Stimulated activated CD8-positive, alpha-beta memory T cell treated with anti-CD3 and anti-CD28 coated beads, Interleukin-15, amount 100 ng/mL, for 1 hour (primary cell): ENCODE results near the gene RASAL3.
"Not testable (repeated sequence)": the region's sequence is repeated elsewhere in the genome, so short reads cannot be mapped to it uniquely, and the experiment has no call there.

ENCODE experiments used
- DNase-seq: peaks from one replicate; pipeline ENCODE4 v3.0.0-alpha.2; 2020; ENCODE audit warnings: low read depth

The RASAL3 gene

GRCh38 chr19:15473821-15474220 lies 9.5 kb upstream of the RASAL3 start:
- not testable (repeated sequence) for DNase-seq

DNA sequence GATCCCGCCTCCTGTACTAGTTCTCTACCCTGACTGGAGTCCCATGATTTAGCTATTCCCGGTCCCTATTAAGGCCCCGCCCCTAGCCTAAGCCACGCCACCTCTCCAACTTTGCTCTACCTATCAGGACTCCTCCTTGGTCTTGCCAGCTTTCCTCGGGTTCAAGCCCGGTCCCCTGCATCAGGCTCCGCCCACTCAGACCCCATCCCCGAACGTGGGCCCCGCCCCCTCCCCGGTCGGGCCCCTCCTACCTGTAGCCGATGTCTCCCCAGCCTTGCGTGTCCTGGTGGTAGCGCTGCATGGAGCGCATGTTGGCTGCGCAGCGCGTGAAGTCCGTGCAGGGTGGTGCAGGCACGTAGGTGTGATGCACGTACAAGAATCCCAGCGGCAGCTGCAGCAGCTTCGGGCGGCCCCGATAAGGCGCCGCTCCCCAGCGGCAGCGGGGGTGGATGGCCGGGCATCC lies 7.3 kb upstream of the RASAL3 start:
- DNase-seq = no peak

DNA sequence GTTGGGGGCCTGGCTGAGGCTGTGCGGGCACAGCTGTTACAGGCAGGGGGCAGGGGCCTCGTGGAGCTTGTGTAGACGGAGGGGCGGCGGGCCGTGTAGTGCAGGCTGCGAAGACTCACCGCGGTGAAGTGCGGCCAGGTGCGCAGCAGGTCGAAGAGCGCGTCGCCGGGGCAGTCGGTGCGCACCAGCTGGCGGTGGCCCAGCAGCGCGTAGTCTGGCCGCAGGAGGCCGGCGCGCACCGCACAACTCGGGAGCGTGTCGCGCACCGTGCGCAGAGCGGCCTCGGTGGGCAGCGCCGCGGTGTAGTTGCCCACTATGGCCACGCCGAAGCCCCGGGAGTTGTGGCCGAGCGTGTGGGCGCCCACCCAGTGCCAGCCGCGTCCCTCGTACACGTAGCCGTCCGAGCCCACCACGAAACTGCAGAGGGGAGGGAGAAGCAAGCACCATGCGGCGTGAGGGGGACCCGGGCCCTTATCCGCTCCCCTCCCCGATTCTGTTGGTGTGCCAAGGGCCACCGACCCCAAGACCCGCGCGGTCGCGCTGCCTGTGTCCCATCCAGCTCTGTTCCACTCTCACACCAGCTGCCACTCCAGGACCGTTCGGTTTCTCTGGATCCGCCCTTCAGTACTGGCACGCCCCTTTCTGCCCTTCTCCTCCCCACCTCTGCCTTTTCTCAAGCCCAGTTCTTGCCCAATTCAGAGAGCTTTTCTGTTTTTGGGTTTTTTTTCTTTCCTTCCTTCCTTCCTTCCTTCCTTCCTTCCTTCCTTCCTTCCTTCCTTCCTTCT lies 5.4 kb upstream of the RASAL3 start:
- no peak for DNase-seq

- no peak for DNase-seq
These were observed 4.5 kb upstream of the RASAL3 start for GRCh38 chr19:15468675-15469512.

DNA sequence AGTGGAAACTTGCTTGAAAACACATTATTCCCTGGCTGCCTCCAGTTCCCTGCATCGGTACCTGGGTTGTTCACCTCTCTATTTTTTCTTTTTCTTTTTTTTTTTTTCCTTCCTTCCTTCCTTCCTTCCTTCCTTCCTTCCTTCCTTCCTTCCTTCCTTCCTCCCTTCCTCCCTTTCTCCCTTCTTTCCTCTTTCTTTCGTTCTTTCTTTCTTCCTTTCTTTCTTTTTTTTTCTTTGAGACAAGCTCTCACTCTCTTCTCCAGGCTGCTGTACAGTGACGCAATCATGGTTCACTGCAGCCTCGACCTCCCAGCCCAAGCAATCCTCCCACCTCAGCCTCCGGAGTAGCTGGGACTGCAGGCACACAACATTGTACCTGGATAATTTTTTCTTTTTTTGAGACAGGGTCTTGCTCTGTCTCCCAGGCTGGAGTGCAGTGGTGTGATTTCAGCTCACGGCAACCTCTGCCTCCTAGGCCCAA lies 3.4 kb upstream of the RASAL3 start:
- no peak for DNase-seq

DNA sequence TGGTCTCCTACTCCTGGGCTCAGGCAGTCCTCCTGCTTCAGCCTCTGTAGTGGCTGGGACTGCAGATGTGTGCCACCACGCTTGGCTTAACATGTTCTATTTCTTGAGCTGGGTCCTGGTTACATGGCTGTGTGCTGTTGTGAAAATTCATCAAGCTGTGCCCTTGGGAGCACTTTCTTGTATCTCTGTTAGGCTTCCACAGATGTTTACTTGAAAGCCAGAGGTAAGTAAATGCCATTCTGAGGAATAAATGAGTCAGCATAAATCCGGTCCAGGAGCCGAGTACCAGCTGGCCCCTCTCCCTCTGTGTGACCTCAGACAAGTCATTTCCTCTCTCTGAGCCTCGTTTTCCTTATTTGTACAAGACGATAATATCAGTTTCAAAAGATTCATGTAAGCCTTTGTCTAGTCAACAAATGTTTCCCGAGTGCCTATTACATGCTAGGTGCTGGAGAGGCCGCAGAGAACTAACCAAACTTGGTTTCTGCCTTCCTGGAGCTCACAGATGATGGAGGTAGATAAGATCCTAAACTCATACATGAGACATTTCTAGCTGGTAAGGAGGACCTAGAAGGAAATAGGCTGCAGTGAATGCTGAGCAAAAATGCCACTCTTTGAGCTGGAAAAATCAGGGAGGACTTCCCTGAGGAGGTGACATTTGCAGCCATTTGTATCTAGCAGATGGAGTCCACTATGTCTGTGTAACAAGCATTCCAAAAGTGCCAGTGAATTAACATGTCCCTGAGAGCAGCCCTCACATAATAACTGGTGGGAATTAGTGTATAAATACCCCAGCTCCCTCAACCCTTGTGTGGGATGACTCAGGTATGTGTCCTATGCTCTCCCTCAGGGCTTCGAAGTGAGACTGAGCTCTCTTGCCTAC lies 2.7 kb upstream of the RASAL3 start:
- no peak for DNase-seq

- DNase-seq = peak; percentile 53
These were observed 428 bp downstream of the RASAL3 start for GRCh38 chr19:15463861-15464371.

- DNase-seq = no peak
These were observed 2.6 kb downstream of the RASAL3 start for GRCh38 chr19:15461694-15462093.

- no peak for DNase-seq
These were observed 6.5 kb downstream of the RASAL3 start for GRCh38 chr19:15457701-15458484.

- no peak for DNase-seq
These were observed 7.3 kb downstream of the RASAL3 start for GRCh38 chr19:15456871-15457700.

- no peak for DNase-seq
These were observed 7.9 kb downstream of the RASAL3 start for GRCh38 chr19:15456441-15456840.

GRCh38 chr19:15455996-15456395 lies 8.3 kb downstream of the RASAL3 start:
- DNase-seq = no peak

GRCh38 chr19:15453906-15454860 lies 10.2 kb downstream of the RASAL3 start:
- DNase-seq = no peak

GRCh38 chr19:15453091-15453578 lies 11.2 kb downstream of the RASAL3 start:
- no peak for DNase-seq

DNA sequence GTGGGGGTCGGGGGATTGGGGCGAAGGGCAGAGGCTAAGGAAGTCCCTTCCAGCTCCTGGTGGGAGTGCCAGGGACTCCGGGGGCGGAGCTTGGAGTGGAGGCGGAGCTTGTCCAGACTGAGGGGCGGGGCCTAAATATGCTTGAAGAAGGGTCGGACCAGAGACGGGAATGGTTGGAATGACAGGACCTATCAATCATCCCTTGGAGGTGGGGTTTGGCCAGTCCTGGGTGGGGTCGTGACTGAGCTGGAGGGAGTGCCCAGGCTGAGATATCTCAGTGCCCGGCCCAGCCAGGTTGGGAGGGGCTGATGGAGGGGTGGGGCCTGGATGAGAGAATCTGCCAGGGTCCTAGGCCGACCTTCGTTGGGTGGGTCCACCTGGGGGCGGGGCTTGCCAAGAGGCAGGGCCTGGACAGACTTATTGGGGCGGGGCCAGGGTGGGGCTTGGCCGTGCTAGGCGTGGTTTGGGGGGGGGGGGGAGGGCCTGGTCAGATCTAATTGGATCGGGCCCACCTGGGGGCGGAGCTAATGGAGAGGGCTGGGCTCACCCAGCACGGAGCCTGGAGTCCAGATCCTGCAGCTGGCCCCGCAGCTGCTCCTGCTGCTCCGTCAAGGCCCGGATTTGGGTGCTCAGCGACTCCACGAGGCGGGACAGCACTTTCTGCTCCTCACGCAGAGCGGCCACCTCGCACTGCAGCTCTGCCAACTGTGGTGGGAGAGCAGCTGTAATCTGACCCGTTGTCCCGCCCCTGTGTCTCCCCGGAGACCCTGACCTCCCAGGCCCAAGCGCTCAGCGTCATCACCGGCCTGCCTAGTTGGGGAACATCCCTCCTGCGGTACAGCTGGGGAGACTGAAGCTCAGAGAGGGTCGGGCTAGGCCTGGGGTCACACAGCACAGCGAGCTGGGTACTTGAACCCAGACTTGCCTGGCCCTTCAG lies 12.0 kb downstream of the RASAL3 start:
- DNase-seq = no peak

DNA sequence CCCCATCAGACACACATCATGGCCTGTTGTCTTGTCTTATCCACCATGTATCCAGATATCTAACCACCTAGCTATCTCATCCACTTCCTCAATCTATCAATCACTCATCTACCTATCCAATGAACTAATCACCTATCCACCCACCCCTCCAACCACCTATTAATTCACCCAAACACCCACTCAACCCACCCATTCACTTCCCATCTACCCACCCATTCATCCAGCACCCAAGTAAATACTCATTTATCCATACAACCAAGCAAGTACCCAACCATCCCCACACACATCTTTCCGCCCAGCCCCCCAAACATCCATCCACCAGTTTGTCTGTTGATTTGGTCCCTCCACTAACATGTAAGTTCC lies 13.8 kb downstream of the RASAL3 start:
- DNase-seq = no peak
